B cell (primary cell): Measurements from ENCODE around the gene PRAMEF15.
"Not testable (repeated sequence)": the region's sequence is repeated elsewhere in the genome, so short reads cannot be mapped to it uniquely, and the experiment has no call there.

Source experiments
- EZH2 ChIP-seq: IDR thresholded peaks from 2 replicates; pipeline ENCODE4 v1.6.1; 2012; ENCODE audit warnings: borderline replicate concordance, low read depth, mild to moderate bottlenecking, moderate library complexity, low read length; ENCODE audit not compliant: insufficient read depth, poor library complexity, severe bottlenecking
- TF ChIP-seq, protein P1 (sequence below): fragments of 200-600 bp; IDR thresholded peaks from one replicate; pipeline ENCODE4 v1.8.0; 2022; ENCODE audit warnings: antibody characterized with exemption, mild to moderate bottlenecking

DNA sequence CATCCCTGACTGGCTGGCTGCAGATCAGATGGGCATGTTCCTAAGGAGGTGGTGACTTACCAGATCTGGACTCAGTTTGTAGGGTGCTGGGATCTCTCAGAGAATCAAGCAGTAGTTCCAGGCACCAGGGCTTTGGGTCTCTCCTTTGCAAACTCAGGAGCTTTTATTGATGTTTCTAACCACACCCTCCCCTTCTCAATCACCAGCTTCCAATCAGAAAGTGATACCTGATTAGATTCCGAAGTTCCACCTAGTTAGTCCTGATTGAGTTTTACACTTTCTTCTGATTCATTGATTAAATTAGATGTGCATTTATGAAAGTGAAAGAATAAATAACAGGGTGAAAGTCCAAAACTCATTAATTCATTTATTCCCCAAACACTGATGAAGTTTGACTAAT, 30.3 kb upstream of the PRAMEF15 start, which contains the start of gene PRAMEF8:
- TF ChIP-seq, protein P1, sequence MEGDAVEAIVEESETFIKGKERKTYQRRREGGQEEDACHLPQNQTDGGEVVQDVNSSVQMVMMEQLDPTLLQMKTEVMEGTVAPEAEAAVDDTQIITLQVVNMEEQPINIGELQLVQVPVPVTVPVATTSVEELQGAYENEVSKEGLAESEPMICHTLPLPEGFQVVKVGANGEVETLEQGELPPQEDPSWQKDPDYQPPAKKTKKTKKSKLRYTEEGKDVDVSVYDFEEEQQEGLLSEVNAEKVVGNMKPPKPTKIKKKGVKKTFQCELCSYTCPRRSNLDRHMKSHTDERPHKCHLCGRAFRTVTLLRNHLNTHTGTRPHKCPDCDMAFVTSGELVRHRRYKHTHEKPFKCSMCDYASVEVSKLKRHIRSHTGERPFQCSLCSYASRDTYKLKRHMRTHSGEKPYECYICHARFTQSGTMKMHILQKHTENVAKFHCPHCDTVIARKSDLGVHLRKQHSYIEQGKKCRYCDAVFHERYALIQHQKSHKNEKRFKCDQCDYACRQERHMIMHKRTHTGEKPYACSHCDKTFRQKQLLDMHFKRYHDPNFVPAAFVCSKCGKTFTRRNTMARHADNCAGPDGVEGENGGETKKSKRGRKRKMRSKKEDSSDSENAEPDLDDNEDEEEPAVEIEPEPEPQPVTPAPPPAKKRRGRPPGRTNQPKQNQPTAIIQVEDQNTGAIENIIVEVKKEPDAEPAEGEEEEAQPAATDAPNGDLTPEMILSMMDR: not testable (repeated sequence)
- not testable (repeated sequence) for TF ChIP-seq EZH2
